ENCODE results near the gene LDB2.

DNA sequence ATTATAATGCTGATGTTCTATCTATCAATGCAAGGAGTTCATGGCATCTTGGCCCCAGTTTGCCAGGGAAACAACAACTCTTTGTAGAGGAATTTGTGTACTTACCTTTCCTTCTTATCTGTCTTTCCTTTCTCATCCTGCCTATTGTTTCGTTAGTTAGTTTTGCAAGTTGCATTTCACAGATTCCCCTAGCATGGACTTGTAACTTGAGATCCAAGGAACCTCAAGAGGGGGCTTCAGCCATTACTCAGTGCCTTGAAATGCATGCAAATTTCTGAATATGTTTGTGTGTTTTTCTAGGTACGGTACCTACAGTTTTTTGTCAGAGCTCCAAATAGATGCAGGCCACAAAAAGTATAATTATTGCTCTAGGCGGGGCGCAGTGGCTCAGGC lies 203.6 kb downstream of the LDB2 start:
- no peak for TF ChIP-seq EZH2 (IDR thresholded peaks at IDR 0.05; ENCODE audit: low read length, unreplicated experiment)
- TF ChIP-seq, protein P1, sequence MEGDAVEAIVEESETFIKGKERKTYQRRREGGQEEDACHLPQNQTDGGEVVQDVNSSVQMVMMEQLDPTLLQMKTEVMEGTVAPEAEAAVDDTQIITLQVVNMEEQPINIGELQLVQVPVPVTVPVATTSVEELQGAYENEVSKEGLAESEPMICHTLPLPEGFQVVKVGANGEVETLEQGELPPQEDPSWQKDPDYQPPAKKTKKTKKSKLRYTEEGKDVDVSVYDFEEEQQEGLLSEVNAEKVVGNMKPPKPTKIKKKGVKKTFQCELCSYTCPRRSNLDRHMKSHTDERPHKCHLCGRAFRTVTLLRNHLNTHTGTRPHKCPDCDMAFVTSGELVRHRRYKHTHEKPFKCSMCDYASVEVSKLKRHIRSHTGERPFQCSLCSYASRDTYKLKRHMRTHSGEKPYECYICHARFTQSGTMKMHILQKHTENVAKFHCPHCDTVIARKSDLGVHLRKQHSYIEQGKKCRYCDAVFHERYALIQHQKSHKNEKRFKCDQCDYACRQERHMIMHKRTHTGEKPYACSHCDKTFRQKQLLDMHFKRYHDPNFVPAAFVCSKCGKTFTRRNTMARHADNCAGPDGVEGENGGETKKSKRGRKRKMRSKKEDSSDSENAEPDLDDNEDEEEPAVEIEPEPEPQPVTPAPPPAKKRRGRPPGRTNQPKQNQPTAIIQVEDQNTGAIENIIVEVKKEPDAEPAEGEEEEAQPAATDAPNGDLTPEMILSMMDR (conservative IDR thresholded peaks at IDR 0.05; ENCODE audit: low read depth, low read length), result no peak
- no peak for TF ChIP-seq EZH2phosphoT487 (IDR thresholded peaks at IDR 0.05; ENCODE audit: borderline replicate concordance, low read length)

All from PC-3 (cell line).